C4-2B (cell line): Measurements from ENCODE around the gene FPR3.

Experiments
- H3K27ac ChIP-seq: fragments of 450-650 bp; 2 replicates; pipeline ENCODE4 v1.5.1; 2017
- ZFX ChIP-seq: fragments of 450-650 bp; IDR thresholded peaks from 2 replicates; pipeline ENCODE4 v1.6.1; 2017
- TF ChIP-seq, protein P1 (sequence below): fragments of 450-650 bp; conservative IDR thresholded peaks from 2 replicates; pipeline ENCODE4 v1.5.1; 2017; ENCODE audit warnings: mild to moderate bottlenecking

The FPR3 gene

DNA sequence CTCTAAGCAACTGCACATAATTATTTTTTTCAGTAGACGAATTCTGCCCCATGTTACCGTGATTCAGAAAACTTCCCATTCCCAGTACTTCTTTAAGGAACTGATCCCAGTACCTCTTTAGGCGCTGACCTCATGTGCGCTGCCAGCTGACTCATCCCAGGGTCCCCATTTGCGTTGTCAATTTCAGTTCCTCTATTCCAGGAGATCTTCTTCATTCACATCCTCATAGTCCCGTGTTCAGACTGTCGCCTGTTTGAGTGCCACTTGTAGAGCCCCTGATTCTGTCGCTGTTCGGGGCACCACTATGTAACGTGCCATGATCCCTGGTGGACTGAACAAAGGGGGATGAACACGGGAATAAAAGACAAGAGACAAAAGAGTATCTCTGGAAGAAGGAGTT lies 16.4 kb downstream of the FPR3 start:
- no peak overlapping the region for H3K27ac ChIP-seq
- TF ChIP-seq ZFX = no peak
- TF ChIP-seq, protein P1, sequence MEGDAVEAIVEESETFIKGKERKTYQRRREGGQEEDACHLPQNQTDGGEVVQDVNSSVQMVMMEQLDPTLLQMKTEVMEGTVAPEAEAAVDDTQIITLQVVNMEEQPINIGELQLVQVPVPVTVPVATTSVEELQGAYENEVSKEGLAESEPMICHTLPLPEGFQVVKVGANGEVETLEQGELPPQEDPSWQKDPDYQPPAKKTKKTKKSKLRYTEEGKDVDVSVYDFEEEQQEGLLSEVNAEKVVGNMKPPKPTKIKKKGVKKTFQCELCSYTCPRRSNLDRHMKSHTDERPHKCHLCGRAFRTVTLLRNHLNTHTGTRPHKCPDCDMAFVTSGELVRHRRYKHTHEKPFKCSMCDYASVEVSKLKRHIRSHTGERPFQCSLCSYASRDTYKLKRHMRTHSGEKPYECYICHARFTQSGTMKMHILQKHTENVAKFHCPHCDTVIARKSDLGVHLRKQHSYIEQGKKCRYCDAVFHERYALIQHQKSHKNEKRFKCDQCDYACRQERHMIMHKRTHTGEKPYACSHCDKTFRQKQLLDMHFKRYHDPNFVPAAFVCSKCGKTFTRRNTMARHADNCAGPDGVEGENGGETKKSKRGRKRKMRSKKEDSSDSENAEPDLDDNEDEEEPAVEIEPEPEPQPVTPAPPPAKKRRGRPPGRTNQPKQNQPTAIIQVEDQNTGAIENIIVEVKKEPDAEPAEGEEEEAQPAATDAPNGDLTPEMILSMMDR = no peak

DNA sequence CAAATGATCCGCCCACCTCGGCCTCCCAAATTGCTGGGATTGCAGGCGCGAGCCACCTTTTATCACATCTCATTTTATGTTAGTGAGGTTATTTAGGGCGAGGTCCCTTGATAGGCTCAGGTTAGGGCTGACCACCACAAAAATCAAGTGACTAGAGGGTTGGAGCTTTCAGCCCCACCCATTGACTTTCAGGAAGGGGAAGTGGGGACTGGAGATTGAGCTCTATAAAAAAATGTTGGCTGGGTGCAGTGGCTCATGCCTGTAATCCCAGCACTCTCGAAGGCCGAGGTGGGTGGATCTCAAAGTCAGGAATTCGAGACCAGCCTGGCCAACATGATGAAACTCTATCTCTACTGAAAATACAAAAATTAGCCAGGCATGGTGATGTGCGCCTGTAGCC lies 20.1 kb downstream of the FPR3 start:
- TF ChIP-seq, protein P1 = no peak
- TF ChIP-seq ZFX = no peak
- no peak overlapping the region for H3K27ac ChIP-seq

DNA sequence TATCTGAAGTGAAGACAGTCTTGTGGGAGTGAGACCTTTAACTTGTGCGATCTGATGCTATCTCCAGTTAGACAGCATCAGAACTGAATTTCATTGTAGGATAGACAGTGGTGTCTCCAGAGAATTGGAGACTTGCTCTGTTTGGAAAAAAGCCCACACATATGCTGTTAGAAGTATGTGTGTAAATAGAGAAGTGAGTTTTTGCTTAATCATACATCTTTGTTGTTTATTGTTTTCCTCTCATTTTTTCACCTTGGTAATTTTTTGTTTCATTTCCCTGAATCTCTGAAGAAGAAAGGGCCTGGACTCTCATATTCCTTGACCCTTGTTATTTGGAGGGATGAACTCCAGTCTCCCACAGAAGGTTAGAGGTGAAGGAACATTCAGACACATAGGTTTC lies 21.8 kb downstream of the FPR3 start:
- no peak overlapping the region for H3K27ac ChIP-seq
- no peak for TF ChIP-seq ZFX
- TF ChIP-seq, protein P1 = no peak

DNA sequence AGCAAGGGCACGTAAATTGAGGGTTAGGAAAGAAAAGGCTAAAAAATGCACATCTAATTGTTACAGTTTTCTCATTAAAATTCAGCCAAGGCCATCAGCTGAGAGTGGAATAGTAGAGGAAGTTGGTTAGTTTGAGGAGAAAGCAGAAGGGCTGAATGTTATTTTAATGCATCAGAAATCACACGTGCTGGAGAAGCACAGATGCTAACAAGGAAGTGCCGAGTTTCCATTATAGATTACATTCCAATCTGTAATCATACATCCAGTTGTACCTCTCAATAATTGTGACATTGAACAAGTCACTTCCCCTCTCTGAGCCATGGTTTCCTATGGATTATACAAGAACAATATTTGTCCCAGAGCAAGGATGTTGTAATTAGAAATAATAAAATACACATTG lies 25.1 kb downstream of the FPR3 start:
- no peak overlapping the region for H3K27ac ChIP-seq
- TF ChIP-seq, protein P1 = no peak
- no peak for TF ChIP-seq ZFX

- no peak for TF ChIP-seq ZFX
- TF ChIP-seq, protein P1 = no peak
Observed at GRCh38 chr19:51820831-51821446, 26.0 kb downstream of the FPR3 start.

DNA sequence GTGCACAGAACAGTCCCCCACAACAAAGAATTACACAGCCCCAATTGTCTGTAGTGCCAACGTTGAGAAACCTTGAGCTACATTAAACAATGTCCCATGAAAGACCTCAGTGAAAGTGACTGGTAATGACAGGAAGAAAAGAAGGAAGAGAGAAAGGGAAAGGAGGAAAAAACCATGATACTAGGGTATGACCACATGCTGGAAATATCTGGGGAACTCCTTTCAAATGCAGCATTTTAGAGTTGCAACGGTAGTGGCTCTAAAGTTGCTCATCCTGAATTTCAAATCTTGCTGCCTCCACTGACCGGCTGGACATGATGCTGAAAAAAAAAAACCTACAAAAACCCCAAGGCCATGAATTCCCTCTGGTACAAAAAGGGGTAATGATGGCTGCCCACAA lies 26.5 kb downstream of the FPR3 start:
- no peak overlapping the region for H3K27ac ChIP-seq
- TF ChIP-seq, protein P1 = no peak
- no peak for TF ChIP-seq ZFX

More at GRCh38 chr19:51820831-51821446, 26.0 kb downstream of the FPR3 start:
- no peak overlapping the region for H3K27ac ChIP-seq

DNA sequence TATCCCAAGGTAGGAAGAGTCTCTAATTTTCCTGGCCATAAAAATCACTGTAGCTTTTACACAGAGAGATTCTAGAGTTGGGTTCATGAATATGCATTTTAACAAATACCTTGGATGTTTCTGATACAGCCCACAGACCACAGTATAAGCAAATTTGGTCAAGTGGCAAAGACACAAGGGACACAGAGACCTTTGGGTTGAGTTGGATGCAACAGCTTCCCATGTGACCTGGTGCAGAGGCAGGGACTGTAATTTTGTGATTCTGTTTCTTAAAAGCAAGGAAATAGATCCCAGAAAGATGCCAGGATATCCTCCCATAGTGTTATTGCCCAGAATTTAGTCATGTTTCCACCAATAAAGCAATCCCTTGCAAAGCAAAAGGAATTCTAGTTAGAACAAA lies 27.0 kb downstream of the FPR3 start:
- TF ChIP-seq, protein P1 = no peak
- no peak for TF ChIP-seq ZFX
- H3K27ac ChIP-seq = no peak overlapping the region
